Measurements from ENCODE around the gene GABBR2.
"Not testable (repeated sequence)": the region's sequence is repeated elsewhere in the genome, so short reads cannot be mapped to it uniquely, and the experiment has no call there.

Gene GABBR2

DNA sequence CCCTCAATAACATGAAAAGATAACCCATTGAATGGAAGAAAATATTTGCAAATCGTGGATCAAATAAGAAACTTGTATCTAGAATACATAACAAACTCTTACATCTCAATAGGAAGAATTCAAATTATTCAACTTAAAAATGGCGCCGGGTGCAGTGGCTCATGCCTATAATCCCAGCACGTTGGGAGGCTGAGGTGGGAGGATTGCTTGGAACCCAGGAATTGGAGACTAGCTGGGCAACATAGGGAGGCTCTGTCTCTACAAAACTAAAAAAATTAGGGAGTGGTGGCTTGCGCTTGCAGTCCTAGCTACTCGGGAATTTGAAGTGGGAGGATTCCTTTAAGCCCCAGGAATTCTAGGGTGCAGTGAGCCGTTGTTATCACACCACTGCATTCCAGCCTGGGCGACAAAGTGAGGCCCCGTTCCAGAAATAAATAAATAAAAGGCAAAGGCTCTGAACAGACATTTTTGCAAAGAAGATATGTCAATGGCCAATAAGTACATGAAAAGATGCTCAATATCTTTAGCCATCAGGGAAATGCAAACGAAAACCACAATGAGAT lies 431.7 kb downstream of the GABBR2 start:
- DNase-seq = no peak

DNA sequence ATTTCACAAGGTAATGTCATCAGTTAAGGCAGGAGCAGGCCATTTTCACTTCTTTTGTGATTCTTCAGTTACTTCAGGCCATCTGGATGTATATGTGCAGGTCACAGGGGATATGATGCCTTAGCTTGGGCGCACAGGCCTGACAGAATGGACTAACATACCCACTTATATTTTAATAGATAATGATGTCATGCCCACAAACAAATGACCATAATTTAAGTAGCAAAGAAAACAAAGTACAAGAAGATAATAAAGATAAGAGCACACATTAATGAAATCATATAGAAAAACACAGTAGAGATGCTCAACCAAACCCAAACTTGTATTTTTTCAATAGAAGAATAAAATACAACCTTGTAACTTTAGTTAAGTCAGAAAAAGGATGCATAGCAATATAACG lies 433.6 kb downstream of the GABBR2 start:
- no peak for DNase-seq

DNA sequence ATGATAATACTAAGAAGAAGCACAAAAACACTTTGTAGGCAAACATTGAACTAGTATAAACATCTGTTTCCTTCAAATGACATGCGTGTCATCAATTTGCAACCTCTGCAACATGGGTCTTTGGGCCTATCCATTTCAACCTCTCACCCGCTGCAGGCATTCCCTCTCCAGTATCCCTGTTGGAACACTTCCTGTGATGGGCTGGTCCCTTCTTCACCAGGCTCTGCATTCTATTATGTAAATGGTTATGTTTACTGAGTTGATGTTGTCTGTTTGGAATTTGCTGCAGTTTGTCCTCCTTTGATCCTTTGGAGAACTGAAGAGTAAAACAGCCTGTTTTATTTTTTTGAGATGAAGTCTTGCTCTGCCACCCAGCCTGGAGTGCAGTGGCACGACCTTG lies 436.7 kb downstream of the GABBR2 start:
- no peak for DNase-seq

DNA sequence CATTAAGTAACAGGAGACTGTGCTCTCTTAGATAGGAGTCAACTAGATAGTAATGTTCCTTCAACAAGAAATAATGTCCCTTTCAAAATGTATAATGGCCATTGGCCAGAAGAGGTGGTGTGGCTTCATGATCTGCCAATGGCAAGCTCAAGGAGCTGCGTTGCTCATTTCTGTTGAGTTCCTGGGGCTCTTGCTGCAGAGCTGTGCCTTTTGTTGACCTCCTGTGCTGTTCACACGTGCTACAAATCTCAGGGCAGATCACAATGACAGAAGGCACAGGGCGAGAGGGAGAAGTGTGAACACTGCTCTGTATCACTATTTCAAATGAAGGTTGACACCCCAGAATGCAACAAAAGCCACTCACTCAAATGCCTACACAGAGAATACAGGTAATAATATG lies 437.3 kb downstream of the GABBR2 start:
- DNase-seq = no peak

DNA sequence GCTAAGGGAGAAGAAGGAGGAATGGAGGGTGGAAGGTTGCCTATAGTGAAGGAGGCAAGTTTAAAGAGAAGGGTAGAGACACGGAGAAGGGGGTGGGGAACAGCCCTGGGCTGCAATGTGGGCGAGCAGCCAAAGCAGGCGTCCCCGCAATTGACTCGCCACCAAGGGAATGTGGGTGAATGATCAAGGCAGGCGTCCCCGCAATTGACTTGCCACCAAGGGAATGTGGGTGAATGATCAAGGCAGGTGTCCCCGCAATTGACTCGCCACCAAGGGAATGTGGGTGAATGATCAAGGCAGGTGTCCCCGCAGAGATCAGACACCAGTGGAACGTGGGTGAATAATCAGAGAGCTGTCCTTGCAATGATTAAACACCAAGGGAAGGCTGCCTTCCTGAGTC lies 438.5 kb downstream of the GABBR2 start:
- DNase-seq = not testable (repeated sequence)

DNA sequence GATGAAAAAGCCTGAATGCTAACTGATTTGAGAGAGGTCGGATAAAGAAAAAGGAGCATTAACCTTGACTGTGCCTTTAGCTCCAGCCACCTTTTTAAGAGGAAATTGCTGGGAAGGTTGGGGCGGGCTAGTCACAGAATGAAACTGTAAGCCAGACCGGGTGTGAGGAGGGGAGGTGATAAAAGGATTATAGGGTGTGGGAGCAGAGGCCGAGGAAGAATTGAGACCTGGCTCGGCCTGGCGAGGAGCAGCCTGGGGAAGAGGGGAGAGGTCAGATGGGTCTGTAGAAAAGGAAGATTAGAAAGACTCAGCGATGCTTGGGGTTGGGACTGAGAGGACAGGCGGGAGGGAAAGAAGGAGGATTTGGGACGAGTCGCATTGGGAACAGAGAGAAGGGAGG lies 439.1 kb downstream of the GABBR2 start:
- not testable (repeated sequence) for DNase-seq

DNA sequence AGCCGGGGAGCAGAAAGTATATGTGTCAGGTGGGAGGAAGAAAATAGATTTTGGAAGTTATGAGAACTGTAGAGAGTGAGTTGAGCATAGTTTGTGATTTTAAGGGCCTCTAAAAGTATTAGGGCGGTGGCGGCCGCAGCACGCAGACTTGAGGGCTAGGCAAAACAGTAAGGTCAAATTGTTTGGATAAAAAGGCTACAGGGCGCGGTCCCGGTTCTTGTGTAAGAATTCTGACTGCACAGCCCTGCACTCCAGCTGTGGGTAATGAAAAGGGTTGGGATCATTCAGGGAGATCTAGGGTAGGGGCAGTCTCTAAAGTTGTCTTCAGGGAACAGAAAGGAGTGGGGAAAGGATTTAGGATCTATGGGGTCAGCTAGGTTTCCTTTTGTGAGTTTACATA lies 441.2 kb downstream of the GABBR2 start:
- not testable (repeated sequence) for DNase-seq

DNA sequence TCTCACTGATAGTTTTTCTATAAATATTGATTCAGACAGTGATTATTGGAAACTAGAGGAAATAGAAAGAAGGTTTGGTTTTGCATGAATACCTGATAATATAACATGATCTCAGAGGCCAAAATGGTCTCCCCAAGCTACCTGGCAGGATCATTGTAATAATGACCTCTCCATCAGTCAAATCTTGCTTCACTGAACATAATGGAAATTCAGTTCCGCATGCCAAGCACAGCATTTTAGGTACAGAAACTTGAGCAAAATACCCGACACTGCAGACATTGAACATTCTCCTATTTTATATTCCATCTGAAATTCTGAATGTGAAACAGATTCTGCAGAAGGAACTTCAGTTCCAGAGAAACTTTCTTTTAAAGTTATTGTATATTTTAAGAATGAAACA lies 444.2 kb downstream of the GABBR2 start:
- DNase-seq = no peak

DNA sequence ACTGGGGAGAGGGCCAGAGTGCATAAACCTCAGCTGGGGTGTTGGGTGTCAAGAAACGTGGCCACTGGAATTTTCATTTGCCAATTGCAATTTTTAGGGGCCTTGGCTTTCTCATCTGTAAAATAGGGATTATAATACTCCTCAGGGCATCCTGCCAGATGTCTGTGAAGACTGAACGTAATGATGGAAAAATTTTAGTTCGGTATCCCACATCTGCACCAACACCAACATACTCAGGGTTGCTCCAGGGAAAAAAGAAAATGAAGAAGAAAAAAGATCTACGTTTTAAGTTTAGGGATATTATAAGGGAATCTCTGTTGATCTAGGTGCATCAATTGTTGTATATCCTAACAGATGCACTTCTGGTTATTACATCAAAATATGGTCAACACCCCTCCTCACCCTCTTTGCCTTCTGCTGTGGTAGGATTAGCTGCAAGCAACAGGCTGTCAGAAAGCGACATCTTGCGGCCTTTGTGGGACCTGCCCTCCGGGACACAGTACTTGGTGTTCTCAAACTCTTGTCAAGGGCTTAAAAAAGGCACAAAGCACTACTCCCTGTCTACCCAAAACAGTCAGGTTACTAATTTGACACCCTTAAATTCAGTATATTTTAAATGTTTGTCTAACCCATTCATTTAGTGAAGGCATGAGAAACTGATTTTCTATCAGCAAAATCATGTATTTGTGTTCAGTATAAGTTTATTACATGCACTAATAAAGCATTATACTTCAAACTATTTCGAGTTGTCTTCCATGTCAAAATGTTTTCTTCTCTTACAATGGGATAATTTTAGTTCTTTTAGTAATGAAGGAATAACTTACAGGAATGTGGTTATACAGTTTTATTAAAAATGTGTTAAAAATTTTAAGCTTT lies 445.0 kb downstream of the GABBR2 start:
- peak; percentile 79 to 82 for DNase-seq

DNA sequence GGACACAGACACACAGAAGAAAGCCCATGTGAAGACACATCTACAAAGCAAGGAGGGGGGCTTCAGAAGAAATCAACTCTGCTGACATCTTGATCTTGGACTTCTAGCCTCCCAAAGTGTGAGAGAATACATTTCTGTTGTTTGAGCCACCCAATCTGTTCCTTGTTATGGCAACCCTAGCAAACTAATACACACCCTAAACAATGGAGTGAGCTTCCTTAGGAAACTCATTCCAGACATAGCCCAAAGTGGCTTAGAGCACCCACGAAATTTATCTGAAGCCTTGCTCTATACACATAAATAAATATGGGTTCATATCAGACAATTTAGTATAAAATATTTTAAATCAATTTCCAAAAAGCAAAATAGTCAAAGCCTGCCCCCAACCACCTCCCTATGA lies 445.7 kb downstream of the GABBR2 start:
- DNase-seq = no peak

DNA sequence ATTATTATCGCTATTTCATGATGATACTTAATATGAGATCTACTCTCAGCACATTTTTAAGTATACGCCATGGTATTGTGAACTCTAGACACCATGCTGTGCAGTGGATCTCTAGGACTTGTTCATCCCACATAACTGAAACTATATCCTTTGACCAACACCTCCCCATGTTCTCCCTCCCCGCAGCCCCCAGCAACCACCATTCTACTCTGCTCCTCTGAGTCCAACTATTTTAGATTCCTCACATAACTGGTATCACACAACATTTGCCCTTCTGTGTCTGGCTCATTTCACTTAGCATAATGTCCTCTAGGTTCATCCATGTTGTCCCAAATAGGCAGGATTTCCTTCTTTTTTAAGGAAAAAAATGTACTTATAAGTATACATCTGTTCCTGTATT lies 446.7 kb downstream of the GABBR2 start:
- no peak for DNase-seq

DNA sequence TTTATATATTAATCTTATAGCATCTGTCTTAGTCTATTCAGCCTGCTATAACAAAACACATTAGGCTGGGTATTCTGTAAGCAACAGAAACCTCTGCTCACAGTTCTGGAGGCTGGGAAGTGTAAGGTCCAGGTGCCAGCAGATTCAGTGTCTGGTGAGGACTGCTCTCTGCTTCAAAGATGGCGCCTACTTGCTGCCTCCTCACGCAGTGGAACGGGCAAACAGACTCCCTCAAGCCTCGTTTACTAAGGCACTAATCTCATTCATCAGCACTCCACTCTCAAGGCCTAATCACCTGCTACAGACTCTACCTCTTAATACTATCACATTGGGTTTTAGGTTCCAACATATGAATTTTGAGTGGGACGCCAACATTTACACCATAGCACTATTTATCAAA lies 448.1 kb downstream of the GABBR2 start:
- no peak for DNase-seq

DNA sequence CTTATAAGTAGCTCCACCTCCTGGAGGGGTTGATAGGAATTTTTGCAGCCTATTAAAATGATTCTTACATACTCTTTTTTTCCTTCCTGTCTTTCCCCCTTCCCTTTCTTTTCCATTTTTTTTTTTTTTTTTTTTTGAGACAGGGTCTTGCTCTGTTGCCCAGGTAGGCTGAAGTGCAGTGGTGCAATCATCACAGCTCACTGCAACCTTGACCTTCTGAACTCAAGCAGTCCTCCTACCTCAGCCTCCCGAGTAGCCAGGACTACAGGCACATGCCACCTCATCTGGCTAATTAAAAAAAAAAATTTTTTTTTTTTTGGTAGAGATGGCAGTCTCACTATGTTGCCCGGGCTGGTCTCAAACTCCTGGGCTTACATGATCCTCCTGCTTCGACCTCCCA lies 448.9 kb downstream of the GABBR2 start:
- no peak for DNase-seq

DNA sequence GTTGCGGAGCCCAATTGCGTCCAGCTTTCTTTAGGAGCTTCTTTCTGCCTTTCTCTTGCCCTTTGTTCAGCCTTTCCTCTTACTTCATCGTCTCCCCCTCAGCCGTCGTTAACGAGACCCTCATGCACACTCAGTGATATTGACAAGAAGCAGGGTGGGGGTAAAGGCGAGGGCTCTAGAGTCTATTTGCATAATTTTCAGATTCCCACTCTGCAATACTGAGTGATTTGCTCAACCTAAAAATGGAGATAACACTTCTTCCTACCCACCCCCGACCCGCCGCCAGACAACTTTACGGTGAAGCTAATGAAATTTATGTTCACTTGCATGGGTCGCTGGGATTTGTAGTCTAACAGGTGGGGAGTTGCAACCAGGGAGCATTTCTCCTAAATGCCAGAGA lies 452.0 kb downstream of the GABBR2 start:
- DNase-seq = peak; percentile 35 to 46

DNA sequence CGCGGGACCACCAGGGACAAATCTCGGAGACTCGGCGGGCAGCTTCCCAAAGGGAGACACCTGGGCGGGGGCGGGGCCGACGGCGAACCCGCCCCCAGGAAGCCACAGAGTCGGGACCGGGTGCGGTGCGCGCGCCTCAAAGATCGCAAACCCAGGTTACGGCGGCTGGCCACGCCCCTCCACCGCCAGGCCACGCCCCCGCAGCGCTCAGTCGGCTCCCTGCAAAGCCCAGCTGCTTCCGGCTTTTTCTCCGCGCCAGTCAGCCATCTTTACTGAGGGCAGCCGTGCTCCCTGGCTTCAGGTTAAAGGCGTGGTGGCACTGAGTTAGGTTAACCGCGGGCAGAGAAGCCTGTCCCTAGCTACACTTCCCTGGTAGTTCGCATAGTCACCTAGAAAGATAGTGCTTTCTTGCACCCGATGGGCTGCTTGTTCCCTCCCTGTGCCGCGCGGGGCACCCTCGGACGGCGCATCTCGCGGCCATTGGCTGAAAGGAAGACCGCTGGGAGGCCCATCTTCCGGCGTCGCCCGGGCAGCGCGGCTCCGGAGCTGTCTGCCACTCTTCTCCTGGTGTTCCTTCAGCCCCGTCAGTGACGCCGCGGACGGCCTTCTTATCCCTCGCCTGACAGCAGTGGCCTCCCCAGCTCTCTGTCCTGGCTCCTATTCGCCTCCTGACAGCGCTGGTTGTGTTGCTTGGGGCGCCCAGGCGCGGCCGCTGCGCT lies 453.0 kb downstream of the GABBR2 start, which contains the start of gene TBC1D2:
Gene TBC1D2, minus strand, starts transcription at position 72 of the 719 bp plus-strand sequence. CDS start 108 bp downstream, outside the sequence.
- DNase-seq = peak; percentile 96 to 98

DNA sequence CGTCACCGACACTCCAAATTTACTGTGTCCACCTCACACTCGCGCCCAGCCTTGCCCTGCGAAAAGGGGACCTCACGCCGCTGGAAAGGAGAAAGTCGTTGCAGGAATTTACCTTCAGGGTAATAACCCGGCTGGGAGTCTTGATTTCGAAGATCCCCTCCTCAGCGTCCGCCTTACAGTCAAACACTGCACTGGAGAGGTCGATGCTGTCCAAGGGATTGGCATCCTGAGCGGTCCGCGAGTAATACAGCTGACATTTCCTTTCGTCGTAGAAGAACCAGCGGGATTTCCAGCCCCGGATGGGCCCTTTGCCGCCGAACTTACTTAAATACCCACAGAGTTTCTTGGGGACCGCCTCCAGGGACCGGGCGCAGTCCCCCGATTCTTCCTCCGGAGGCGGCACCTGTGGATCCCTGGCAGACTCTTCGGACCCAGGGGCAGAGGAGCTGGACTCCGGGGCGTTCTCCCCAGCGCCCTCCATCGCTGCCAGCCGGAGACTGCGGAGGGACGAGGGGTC lies 453.6 kb downstream of the GABBR2 start:
- peak in 1 of 2 donors; percentile 1 for DNase-seq

DNA sequence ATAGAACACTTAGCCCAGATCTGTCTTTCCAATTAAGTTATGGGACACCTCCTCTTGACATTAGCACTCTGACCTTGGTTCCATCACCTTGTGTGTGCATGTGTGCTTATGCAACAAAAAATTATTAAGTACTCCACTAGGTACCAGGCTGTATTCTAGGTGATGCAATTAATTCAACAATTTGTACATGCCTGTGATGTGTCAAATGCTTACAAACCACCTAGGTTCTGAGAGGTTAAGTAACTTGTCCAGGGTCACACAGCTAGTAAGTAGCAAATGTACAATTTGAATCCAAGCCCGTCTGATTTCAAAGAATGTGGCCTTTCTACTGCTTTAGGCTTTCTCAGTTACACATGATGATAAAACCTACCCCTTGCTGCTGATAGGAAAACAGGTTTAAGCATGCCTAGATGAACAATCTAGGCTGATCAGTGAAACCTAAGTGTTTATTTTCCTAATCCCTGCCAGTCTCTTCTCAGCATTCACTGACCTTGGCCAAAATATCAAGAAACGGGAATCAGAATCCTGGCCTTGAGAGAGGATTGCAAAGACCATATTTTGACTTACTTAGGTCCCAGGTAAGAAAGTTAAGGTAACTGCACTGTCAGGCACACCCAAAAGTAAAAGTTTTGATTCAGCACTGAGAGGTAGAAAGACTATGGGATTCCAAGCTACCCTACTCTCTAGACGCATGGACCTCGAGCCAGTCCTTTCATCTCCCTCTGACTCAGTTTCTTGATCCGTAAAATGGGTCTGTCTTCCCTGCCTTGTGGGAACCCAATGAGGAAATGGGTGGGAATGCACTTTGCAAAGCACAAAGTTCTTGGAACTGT lies 454.3 kb downstream of the GABBR2 start:
- DNase-seq = no peak

DNA sequence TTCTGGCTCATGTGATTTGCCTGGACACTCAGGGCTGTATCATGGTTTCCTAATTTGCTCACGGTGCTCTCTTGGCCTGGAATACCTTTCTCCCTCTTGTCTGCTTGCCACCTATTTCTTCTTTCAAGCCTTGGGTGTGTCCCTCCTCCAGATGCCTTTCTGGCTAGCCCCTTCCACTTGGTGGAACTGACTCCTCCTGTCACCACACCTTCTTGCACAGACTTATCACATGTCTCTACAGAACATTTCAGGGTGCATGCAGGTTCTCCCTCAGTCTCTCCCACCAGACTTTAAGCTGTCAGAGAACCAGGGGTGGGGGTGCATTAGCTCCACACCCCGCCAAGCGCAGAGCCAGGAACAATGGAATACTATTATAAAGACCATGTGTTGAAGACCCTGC lies 455.2 kb downstream of the GABBR2 start:
- DNase-seq = no peak

DNA sequence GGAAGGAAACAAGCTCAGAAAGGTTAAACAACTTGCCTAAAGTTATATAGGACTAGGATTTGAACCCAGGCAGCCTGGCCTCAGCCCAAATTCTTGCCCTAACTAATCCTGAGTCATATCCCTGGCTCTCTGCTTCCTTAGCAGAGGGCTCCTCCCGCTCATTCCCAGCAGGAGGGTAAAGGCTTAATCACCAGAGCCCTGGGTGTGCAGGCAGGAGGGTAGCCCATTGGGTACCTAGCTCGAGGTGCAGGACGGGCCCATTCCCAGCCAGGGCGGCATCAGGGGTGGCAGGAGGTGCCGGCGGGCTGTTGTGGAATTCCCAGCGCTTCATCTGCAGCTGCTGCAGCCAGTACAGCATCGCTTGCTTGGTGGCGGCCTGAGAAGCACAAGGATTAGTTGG lies 457.2 kb downstream of the GABBR2 start:
- no peak for DNase-seq

DNA sequence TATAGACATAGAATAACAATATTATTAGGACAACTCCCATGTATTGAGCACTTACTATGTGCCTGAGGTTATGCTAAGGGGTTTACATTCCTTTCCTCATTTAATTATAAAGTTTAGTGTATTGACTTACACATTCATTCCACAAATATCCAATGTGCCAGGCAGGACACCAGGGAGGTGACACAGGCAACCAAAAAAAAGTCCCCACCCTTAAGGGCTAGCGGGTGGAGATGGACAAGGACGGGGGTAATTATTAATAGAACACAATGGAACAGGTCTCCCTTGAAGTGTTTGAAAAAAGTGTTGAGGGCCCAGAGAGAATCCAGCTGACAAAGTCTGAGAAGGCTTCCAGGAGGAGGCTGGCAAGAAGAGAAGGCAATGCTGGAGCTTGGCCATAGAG lies 459.0 kb downstream of the GABBR2 start:
- DNase-seq = no peak

DNA sequence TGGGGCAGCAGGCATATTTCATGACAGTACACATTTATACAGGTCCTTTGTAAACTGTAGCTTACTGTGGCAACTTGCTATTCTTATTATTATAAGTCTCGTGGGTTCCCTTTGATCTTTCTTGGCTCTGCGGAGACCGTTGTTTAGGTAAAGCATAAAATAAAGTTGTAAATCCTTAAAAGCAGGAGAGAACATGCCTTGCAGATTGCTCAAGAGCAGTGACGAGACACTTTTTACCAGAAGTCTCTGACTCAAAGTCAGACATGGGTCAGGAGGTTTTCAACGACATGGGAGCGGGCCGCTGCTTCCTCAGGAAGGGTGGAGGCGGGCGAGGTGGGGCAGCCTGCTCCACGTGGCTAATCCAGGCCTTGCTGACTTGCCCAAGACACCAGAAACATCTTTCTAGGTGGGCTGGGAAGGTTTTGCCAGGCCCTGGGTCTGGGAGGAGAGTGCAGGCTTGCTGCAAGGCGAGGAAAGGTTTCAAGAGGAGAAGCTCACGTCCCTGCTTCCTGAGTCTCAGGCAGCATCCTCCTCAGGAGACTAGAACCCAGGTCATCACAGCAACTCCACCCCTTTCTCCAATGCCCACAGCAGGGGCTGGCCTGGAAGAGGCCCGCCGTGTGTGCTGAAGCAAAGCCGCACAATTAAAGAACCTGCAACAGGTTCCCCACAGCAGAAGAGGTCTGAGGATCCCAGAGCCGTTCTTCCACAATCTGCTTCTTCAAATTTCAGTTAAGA lies 459.8 kb downstream of the GABBR2 start:
- no peak for DNase-seq
